Measurements from ENCODE around the gene FRMD4B. TPM values are rescaled to one million over a fixed set of nuclear protein-coding genes. Genes with fewer than 3 reads are reported as not detected.

FRMD4B gene
- total RNA-seq, 2 experiments from 2014 or later = not detected

GRCh38 chr3:69210068-69210730 lies 175.7 kb downstream of the FRMD4B start:
- Histone ChIP-seq H3K4me3 (ENCODE audit: low read depth, low read length, poor library complexity, severe bottlenecking) (no peak overlapping the region), H3K4me2 (ENCODE audit: low read length) (no peak overlapping the region), H3K9me3 (ENCODE audit: low read length) (no peaks in the 10 kb centered on the region), H3K36me3 (ENCODE audit: insufficient read depth, low read length) (no peaks in the 10 kb centered on the region), H3K27ac (ENCODE audit: low read depth, low read length, poor library complexity, severe bottlenecking) (no peak overlapping the region), H4K20me1 (ENCODE audit: insufficient read depth, low read length) (no peaks in the 10 kb centered on the region), H3K79me2 (ENCODE audit: insufficient read depth, low read depth, low read length) (no peaks in the 10 kb centered on the region), H2AFZ (ENCODE audit: low read length) (no peak overlapping the region), H3K9me2 (ENCODE audit: insufficient read depth, low read length) (no peaks in the 10 kb centered on the region), H3K4me1 (ENCODE audit: insufficient read depth, low read length, poor library complexity, severe bottlenecking) (no peaks in the 10 kb centered on the region)
- ChIA-PET POLR2A (interaction anchor here (0.6 to 0.7 kb wide), 2 partner anchors 8 to 1364 kb away, joined by 3 read pairs; no protein-coding TSS in a partner anchor), CTCF (ENCODE audit: unreplicated experiment) (no interaction called here)
- no TSS peak for BruUV-seq (replicated peaks)
- intact Hi-C loops (cut with micrococcal nuclease; ENCODE audit: unreplicated experiment) = no loop called here
- TF ChIP-seq CTCF (conservative IDR thresholded peaks at IDR 0.05; ENCODE audit: low read length) (no peak), EZH2phosphoT487 (IDR thresholded peaks at IDR 0.05; ENCODE audit: borderline replicate concordance, low read depth, low read length) (no peak)
- DNase-seq (ENCODE audit: low spot score) = no peak

- no TSS peak for BruUV-seq (replicated peaks)
- H3K9me3 ChIP-seq (ENCODE audit: low read length) = no peaks in the 10 kb centered on the region
- TF ChIP-seq CTCF (conservative IDR thresholded peaks at IDR 0.05; ENCODE audit: low read length) (no peak), EZH2phosphoT487 (IDR thresholded peaks at IDR 0.05; ENCODE audit: borderline replicate concordance, low read depth, low read length) (no peak)
- H3K79me2 ChIP-seq (ENCODE audit: insufficient read depth, low read depth, low read length) = no peaks in the 10 kb centered on the region
- H2AFZ ChIP-seq (ENCODE audit: low read length) = no peak overlapping the region
- ChIA-PET POLR2A (interaction anchor here (0.6 to 0.7 kb wide), 3 partner anchors 9 to 1363 kb away, joined by 3 read pairs; no protein-coding TSS in a partner anchor), CTCF (ENCODE audit: unreplicated experiment) (no interaction called here)
- intact Hi-C loops (cut with micrococcal nuclease; ENCODE audit: unreplicated experiment) = no loop called here
- no peaks in the 10 kb centered on the region for H3K9me2 ChIP-seq (ENCODE audit: insufficient read depth, low read length)
- DNase-seq (ENCODE audit: low spot score) = no peak
- no peak overlapping the region for H3K4me3 ChIP-seq (ENCODE audit: low read depth, low read length, poor library complexity, severe bottlenecking)
- H3K4me2 ChIP-seq (ENCODE audit: low read length) = no peak overlapping the region
- H3K27ac ChIP-seq (ENCODE audit: low read depth, low read length, poor library complexity, severe bottlenecking) = no peak overlapping the region
- H4K20me1 ChIP-seq (ENCODE audit: insufficient read depth, low read length) = no peaks in the 10 kb centered on the region
- H3K4me1 ChIP-seq (ENCODE audit: insufficient read depth, low read length, poor library complexity, severe bottlenecking) = no peaks in the 10 kb centered on the region
- H3K36me3 ChIP-seq (ENCODE audit: insufficient read depth, low read length) = no peaks in the 10 kb centered on the region
Measured at GRCh38 chr3:69209413-69209812, 176.5 kb downstream of the FRMD4B start.

- TF ChIP-seq CTCF (conservative IDR thresholded peaks at IDR 0.05; ENCODE audit: low read length) (no peak), EZH2phosphoT487 (IDR thresholded peaks at IDR 0.05; ENCODE audit: borderline replicate concordance, low read depth, low read length) (no peak)
- intact Hi-C loops (cut with micrococcal nuclease; ENCODE audit: unreplicated experiment) = no loop called here
Measured at GRCh38 chr3:69207031-69207430, 178.9 kb downstream of the FRMD4B start.

More at GRCh38 chr3:69207031-69207430, 178.9 kb downstream of the FRMD4B start:
- no peak overlapping the region for H3K4me2 ChIP-seq (ENCODE audit: low read length)
- no peaks in the 10 kb centered on the region for H3K36me3 ChIP-seq (ENCODE audit: insufficient read depth, low read length)
- ChIA-PET CTCF (ENCODE audit: unreplicated experiment) (no interaction called here), POLR2A (interaction anchor here (0.7 kb wide), 2 partner anchors 72 to 1107 kb away, joined by 3 to 4 read pairs; no protein-coding TSS in a partner anchor)
- DNase-seq (ENCODE audit: low spot score) = no peak
- H4K20me1 ChIP-seq (ENCODE audit: insufficient read depth, low read length) = no peaks in the 10 kb centered on the region
- no peak overlapping the region for H3K4me3 ChIP-seq (ENCODE audit: low read depth, low read length, poor library complexity, severe bottlenecking)
- H3K27ac ChIP-seq (ENCODE audit: low read depth, low read length, poor library complexity, severe bottlenecking) = no peak overlapping the region
- BruUV-seq (replicated peaks) = no TSS peak
- H3K9me3 ChIP-seq (ENCODE audit: low read length) = no peaks in the 10 kb centered on the region
- no peaks in the 10 kb centered on the region for H3K4me1 ChIP-seq (ENCODE audit: insufficient read depth, low read length, poor library complexity, severe bottlenecking)
- no peaks in the 10 kb centered on the region for H3K79me2 ChIP-seq (ENCODE audit: insufficient read depth, low read depth, low read length)
- no peaks in the 10 kb centered on the region for H3K9me2 ChIP-seq (ENCODE audit: insufficient read depth, low read length)
- no peak overlapping the region for H2AFZ ChIP-seq (ENCODE audit: low read length)

Measured in OCI-LY7 (cell line).